Non-pigmented ciliary epithelial cell (primary cell): ENCODE results near the gene GCN1.
"Not testable (repeated sequence)": the region's sequence is repeated elsewhere in the genome, so short reads cannot be mapped to it uniquely, and the experiment has no call there.

Experiments used
- DNase-seq: peaks from one replicate; pipeline ENCODE4 v3.0.0-alpha.2; 2010; ENCODE audit warnings: low read depth

Gene GCN1

DNA sequence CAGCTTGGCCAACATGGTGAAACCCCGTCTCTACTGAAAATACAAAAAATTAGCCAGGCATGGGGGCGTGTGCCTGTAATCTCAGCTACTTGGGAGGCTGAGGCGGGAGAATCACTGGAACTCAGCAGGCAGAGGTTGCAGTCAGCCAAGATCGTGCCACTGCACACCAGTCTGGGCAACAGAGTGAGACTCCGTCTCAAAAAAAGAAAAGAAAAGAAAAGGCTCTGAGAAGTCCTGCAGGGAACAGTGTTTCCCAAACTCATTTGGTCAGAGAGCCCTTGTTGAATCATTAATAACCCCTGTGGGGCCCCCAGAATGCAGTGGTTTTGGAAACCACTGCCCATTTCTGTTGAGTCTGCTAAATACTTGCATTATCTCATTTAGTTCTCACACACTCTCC, 18.7 kb upstream of the GCN1 start:
- DNase-seq = not testable (repeated sequence)

DNA sequence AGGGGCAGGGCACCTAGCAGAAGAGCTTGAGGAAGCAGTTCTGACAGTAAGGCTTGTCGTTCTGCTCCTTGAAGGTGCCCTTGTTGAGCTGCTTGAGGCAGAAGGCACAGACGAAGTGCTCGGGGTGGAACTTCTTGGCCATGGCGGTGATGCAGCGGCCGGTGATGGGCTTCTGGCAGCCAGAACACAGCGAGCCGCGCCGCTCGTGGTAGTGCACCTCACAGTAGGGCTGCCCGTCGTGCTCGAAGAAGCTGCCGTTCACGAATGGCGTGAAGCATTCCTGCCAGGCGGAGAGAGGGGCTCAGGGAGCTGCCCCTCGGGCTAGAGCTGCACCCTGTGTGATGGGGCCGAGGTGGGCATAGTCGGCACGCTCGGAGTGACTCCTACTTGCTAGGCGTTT, 17.8 kb upstream of the GCN1 start:
- DNase-seq = no peak

DNA sequence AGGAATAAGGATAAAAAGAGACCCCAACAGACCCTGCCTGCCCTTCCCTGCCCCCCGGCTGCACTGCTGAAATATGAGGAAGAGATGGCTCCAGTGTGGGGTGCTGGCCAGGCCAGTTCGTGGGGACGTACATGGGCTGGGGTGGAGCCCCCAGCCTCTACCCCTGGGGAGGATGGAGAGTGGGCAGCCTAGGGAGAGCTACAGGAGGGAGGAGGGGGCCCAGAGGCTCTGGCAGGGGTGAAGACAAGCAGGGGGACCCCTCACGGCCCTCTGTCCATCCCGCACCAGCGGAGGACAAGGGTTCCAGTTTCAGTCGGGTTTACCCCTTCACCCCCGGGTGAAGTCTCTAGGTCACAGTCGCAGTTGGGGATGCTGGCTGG, 17.4 kb upstream of the GCN1 start:
- no peak for DNase-seq

DNA sequence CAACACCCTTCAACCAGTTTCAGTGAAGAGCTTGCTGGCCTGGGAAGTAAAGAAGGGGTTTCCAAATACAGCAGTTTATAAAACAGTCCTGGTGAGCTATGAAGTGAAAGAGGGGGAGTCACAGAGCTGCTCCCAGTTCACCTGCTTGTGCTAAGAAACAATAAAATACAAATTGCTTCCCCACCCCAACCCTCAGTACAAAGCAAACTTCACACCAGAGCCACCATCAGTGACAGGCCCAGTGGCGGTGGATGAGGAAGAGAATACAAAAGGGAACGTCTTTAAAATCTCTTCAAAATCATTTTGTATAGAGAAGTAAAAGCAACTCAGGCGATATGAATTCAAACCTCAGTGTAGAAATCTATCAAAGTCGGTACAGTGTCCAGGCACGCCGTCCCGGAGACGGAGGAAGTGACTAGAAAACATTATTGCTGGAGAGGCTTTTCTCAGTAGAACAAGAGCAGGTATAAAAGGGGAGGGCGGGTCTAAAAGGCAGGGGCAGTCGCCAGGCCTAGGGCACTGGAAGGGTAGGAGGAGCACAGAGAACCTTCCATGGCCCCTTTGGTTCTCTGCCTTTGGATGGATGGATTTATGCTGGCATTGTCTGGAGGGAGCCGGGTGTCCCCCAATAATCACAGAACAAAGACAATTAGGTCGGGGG, 16.9 kb upstream of the GCN1 start:
- no peak for DNase-seq

DNA sequence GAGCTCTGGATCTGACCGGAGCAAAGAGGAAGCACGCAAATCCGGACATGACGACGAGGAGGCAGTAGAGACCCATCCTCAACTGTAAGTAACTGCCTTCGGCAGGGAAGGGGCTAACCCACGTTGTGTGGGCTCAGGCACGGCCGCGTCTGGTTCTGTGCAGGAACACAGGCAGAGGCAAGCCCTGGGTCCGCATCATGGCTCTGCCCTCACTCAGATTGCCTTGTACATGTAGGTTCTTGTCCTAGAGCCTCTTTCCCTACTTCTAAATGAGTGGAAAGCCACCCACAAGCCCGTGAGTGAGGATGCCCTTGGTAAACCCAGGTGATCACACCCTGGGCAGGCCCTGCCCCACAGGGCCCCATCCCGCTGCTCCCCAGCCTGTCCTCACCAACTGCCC, 15.3 kb upstream of the GCN1 start:
- DNase-seq = no peak

DNA sequence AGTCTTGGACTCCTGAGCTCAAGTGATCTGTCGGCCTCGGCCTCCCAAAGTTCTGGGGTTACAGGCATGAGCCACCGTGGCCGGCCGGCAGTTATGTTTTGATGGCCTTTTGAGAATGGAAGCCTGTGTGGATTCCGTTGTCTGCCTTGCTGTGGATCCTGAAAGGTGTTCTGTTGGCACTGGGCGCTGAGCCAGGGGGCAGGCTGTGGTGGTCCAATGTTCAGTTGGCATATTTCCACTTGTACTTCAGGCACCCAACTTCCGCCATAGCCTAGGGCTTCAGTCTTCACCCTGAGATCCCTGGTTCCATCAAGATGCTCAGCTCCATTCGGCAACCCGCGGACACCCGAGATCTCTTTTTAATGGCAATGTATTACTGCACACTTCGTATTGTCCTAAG, 12.7 kb upstream of the GCN1 start:
- no peak for DNase-seq

DNA sequence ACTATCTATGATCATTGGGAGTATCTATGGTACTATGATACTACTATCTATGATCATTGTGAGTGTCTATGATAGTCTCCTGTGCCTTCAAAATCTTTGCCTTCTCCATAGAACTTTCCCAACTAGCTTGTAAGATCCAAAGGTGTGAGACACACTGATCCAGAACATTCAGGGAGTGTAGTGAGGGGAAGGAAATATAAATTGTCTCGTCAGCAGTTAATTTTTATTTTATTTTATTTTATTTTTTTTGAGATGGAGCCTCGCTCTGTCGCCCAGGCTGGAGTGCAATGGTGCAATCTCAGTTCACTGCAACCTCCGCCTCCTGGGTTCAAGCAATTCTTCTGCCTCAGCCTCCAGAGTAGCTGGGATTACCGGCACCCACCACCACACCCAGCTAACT, 12.3 kb upstream of the GCN1 start:
- DNase-seq = not testable (repeated sequence)

DNA sequence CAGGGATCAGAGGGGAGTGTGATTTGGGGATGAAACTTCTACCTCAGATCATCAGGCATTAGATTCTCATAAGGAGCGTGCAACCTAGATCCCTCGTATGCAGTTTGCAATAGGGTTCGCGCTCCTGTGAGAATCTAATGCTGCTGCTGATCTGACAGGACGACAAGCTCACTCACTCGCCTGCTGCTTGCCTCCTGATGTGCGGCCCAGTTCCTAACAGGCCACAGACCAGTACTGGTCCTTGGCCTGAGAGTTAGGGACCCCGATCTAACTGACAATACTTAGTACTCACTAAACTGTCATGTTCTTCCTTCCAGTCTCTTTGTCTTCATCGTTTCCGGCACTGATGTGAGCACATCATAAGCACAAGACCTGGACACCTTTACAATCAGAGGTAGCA, 11.7 kb upstream of the GCN1 start:
- DNase-seq = no peak

DNA sequence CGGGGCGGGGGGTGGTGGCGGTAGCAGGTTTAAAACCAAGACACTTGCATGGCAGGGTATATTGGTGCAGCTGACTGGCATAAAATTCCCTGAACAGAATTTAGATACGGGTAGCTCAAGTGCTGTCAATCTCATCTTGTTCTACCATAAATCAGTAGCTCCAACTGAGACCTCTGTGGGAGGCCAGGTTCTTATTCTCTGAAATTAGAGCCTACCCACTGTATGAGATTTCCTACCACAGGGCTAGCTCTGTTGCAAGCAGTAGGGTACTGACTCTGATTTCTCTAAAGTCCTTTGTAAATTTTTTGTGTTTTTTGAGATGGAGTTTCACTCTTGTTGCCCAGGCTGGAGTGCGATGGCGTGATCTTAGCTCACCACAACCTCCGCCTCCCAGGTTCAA, 9.7 kb upstream of the GCN1 start:
- DNase-seq = no peak

DNA sequence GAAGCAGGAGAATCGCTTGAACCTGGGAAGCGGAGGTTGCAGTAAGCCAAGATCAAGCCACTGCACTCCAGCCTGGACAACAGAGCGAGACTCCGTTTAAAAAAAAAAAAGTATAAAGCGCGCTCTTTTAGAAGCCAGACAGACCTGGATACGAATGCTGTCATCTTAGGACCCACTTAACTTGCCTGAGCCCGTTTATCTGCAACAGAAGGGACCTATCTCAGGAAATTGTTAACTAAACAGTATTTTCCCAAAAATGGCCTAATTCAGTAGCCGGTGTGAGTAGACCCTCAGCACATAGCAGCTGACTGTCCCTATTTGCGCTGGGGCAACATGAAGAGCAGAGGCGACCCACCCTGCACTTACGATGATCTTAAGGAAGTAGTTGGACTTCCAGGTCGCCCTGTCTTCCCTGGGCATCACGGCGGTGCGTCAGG, 5.9 kb upstream of the GCN1 start:
- DNase-seq = no peak

DNA sequence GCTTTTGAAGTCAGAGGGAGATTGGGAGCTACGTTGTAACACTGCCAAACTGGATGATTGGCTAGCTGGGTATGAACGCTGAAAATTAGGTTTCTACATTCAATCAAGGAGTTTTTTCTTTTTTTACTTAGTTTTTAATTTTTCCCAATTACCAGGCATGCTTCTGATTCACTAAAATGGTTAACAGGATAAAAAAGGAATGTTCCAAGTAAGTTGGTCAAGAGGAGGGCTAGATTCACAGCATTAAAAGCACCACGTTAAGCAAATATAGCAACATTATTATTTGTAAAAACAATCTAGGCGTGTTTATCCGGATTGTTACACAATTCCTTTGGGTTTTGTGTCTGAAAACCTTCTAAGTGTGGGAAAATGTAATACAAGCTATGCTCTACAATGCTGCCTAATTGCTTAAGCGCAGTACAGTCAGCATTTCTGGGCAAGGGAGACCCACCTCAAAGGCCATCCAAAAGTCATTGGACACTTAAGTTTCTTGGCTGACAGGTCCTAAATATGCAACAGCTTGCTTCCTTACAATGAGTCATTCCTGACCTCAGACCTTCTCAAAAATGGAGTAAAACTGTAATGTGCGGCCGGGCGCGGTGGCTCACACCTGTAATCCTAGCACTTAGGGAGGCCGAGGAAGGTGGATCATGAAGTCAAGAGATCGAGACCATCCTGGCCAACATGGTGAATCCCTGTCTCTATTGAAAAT, 5.2 kb upstream of the GCN1 start:
- no peak for DNase-seq

DNA sequence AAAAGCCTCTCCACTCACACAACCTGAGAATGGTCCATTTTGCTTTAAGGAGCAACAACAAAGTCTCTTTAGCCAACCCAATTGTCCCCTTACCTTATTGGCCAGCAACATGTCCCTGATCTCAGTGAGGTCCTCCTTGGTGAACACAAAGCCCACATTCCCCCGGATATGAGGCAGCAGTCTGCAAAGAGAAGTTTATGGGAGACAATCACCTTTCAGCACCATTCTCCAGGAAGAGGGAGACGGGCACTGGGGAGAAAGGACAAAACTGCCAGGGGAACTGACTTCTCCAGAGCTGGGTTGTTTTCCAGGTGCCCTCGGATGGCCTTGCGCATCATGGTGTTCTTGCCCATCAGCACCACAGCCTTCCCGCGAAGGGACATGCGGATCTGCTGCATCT, 4.5 kb upstream of the GCN1 start:
- DNase-seq = no peak

DNA sequence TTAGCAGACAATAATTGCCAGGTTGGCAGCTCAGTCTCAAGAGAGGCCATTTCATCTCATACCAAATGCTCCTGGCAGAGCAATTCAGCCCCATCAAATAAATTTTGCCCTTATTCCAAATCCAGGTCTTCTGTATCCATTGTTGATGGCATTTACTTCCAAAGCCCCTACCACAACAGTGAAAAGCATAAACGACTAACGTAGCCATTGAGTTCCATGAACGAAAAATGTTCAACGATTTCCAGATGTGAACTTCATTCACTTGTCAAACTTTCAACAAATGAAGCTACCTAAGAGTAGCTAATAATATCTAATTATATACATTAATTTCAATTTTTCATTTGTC, 3.0 kb upstream of the GCN1 start:
- DNase-seq = no peak

DNA sequence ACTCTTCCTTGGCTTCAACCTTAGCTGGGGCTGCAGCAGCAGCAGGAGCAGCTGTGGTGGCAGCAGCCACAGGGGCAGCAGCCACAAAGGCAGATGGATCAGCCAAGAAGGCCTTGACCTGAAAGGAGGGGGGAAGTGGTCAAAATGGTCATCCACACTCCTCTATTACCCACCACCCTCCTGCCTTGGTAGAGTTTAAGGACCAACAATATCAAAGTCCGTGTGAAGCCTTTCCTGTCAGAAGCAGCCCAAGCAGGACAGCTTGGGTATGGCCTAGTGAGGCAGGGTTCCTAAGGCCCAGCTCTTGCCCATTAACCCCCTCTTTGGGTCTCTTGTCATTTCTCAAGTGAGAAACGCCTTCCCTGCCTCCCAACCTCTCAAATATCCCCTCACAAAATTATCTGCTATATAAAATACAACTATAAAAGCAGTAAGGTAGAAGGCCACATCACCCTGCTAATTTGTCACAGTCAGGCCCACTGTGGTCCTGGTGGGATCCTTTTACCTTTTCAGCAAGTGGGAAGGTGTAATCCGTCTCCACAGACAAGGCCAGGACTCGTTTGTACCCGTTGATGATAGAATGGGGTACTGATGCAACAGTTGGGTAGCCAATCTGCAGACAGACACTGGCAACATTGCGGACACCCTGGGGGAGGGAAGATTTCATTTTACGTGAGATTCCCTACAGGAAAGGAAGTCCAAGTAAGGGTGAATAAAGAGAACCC, 2.5 kb upstream of the GCN1 start:
- DNase-seq = not testable (repeated sequence)

DNA sequence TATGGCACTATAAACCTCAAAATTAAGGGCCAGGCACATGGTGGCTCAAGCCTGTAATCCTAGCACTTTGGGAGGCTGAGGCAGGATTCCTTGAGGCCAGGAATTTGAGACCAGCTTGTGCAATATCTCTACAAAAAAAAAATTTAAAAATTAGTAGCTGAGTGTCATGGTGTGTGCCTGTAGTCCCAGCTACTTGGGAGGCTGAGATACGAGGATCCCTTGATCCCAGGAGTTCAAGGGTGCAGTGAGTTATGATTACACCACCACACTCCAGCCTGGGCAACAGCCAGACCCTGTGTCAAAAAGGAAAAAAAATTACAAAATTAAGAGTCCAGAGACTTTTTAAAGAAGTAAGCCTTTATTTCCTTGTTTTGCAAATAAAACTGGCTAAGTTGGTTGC, 1.8 kb upstream of the GCN1 start:
- DNase-seq = no peak

DNA sequence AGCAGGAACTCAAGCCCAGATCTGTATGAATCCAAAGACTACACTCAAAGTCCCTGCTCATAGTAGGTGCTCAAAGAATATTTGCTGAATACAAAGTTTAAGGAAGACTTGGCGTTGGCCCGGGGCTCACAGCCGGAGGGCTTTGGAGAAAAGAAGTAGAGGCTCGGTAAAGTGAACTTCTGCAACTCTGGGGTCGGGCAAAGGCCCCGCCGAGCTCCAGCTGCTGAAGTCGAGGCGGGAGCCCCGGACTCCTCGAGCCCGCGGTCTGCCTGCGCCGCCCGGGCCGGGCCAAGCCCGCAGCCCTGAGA, 335 bp downstream of the GCN1 start:
- no peak for DNase-seq

DNA sequence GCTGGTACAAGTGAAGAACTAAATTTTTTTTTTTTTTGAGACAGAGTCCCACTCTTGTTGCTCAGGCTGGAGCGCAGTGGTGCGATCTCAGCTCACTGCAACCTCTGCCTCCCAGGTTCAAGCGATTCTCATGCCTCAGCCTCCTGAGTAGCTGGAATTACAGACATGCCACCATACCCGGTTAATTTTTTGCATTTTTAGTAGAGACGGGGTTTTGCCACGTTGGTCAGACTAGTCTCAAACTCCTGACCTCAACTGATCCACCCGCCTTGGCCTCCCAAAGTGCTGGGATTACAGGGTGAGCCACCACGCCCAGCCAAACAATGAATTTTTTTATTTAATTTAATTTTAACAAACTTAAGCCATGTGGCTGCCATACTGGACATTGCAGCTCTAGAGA, 1.2 kb downstream of the GCN1 start:
- DNase-seq = not testable (repeated sequence)

DNA sequence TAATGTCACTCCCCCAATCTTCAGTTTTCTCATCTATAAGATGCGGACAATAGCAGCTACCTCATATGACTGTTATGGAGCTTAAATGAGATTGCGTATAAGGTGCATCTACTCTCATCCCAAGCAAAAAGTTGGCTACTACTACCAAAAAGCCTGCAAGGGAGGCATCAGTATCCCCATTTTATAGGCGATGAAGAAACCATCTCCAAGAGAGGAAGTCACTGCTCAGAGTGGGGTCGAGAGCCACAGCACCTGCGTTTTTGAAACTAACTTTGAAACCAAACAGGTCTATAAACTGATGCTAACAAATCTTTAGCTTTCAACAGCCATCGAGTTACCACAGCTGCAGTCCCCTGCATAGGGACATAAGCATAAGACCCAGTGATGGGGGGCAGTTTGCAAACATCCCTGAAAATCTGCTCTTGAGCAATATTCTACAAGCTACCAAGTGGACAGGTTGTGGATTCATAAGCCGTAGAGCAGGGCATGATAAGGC, 3.5 kb downstream of the GCN1 start:
- DNase-seq = no peak

DNA sequence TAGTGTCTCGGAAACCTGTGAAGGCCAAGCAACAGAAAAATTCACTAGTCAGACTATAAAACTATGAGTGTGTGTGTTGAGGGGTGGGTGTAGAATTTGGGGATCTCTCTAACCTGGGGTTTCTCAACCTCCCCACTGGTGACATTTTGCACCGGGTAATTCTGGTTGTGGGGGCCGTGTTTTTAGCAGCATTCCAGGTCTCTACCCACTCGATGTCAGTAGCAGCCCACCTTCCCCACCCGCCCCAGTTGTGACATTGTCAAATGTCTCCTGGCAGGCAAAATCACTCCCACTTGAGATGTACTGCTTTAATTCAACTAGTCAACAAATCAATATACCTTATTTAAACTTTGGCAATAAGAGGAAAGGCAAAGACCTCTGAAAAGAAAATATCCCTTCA, 4.1 kb downstream of the GCN1 start:
- DNase-seq = no peak

DNA sequence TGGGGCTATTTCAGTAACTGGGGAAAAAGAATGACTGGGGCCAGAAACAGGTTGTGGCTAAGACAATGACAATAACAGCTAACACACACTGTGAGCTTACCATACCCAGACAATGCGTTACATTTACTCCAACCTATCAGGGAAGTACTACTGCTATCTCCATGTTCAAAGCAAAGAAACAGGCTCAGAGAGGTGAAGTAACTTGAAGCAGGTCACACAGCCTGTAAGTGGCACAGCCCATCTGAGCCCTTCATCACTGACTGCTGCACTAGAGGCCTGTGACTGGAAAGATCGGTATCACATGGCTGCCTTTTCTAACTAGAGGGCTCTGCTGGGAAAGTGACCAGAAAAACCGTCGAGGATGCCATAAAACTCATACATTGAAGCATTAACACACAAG, 7.9 kb downstream of the GCN1 start:
- DNase-seq = no peak

DNA sequence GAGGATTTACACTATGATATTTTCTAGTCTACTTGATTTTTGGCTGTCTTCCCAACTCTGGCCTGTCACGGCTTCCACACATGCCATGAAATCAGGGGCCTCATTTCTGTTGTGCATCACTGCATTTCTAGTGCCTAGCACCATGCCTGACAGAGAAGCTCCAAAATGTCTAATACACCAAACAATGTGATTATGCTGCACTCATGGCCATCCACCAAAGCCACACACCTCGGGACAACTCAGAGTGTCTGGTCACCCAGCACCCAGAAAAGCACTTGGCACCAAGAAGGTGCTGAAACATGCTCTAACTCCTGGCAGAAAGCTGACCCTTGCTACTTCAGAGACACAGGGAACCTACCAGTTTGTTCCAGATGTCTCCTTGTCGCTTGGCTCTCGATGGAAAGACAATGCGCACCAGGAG, 11.3 kb downstream of the GCN1 start:
- DNase-seq = no peak

DNA sequence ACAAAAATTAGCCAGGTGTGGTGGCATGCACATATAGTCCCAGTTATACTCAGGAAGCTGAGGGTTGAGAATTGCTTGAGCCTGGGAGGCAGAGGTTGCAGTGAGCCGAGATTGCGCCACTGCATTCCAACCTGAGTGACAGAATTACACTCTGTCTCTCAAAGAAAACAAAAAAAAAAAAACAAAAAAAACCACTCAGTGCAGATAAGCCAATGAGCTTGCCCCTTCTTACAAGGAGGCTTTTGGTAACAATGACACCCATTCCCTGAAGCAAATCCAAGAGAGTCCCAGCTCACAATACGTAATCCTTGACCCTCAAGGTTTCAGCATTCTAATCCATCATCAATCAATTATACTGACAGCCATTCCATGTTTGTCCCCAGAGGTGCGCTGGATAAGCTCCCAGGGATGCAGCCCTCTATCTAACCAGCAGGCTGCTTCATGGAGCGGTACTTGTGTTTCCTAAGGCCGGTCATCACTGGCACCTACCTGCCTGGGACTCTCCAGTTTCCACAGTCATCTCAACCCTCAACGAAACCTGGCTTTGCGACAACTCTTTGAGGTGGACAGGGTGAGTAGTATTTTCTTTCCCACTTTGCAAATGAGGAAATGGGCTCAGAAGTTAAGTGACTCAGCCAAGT, 12.4 kb downstream of the GCN1 start:
- DNase-seq = no peak

DNA sequence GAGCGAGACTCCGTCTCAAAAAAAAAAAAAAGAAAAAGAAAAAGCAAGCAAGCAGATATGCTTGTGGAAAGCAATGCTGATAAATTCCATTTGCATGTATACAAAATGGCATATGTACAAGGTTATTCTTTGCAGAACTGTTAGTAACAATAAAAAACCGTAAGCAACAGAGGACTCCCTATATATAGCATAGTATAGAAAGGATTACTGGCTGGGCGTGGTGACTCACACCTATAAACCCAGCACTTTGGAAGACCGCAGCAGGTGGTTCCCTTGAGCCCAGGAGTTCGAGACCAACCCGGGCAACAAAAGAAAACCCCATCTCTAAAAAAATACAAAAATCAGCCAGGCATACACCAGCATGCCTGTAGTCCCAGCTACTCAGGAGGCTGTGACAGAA, 13.5 kb downstream of the GCN1 start:
- DNase-seq = no peak
